Measurements from ENCODE around the gene SMIM41.

Gene SMIM41

GRCh38 chr12:52058631-52059361 is 20.7 kb upstream of the SMIM41 start:
- no peak overlapping the region for H3K23ac ChIP-seq (ENCODE audit: low read length)
- no peak overlapping the region for H2AFZ ChIP-seq (ENCODE audit: insufficient read depth, low read length, poor library complexity)
- H3K79me1 ChIP-seq (ENCODE audit: low read length) = no peaks in the 10 kb centered on the region
- H3K4me3 ChIP-seq (ENCODE audit: low read depth, low read length) = no peak overlapping the region
- no peak overlapping the region for H2BK120ac ChIP-seq (ENCODE audit: insufficient read depth, low read length, poor library complexity)
- H2AK5ac ChIP-seq (ENCODE audit: low read length) = no peak overlapping the region
- no peak overlapping the region for H4K91ac ChIP-seq (ENCODE audit: low read depth, low read length)
- no peak overlapping the region for H3K27ac ChIP-seq (ENCODE audit: low read depth, low read length)
- no peak overlapping the region for H3K9ac ChIP-seq (ENCODE audit: low read length)
- H3K4me1 ChIP-seq (ENCODE audit: control insufficient read depth in 1 of 2, insufficient read depth in 2 of 2, low read length in 2 of 2) = no peaks in the 10 kb centered on the region
- no peak overlapping the region for H2BK5ac ChIP-seq (ENCODE audit: low read depth, low read length, poor library complexity)
- H3K4me2 ChIP-seq (ENCODE audit: low read length) = no peak overlapping the region
- no peak overlapping the region for H3K18ac ChIP-seq (ENCODE audit: low read length)
- DNase-seq = no peak
- H3K36me3 ChIP-seq (ENCODE audit: control insufficient read depth in 1 of 2, insufficient read depth in 2 of 2, low read length in 2 of 2) = peaks cover 27 to 36% of the 10 kb centered on the region in 2 experiments
- H3K27me3 ChIP-seq (ENCODE audit: insufficient read depth, low read length) = no peaks in the 10 kb centered on the region
- no peak overlapping the region for H3K14ac ChIP-seq (ENCODE audit: low read length)
- no peak overlapping the region for H4K8ac ChIP-seq (ENCODE audit: low read depth, low read length)
- WGBS (ENCODE audit: extremely low coverage, insufficient coverage, insufficient read length) = no CpG with 5 or more reads among the region's 25 CpGs
- H3K79me2 ChIP-seq (ENCODE audit: control insufficient read depth, insufficient read depth, low read length, poor library complexity) = no peaks in the 10 kb centered on the region
- H2BK12ac ChIP-seq (ENCODE audit: low read length) = no peak overlapping the region
- H4K12ac ChIP-seq (ENCODE audit: low read depth, low read length) = no peak overlapping the region
- no peaks in the 10 kb centered on the region for H3K9me3 ChIP-seq (ENCODE audit: insufficient read depth, low read depth, low read length)
- no peak overlapping the region for H3K4ac ChIP-seq (ENCODE audit: low read depth, low read length)

GRCh38 chr12:52059582-52060497 is 19.7 kb upstream of the SMIM41 start:
- H2AFZ ChIP-seq (ENCODE audit: insufficient read depth, low read length, poor library complexity) = no peak overlapping the region
- H3K14ac ChIP-seq (ENCODE audit: low read length) = no peak overlapping the region
- no peaks in the 10 kb centered on the region for H3K9me3 ChIP-seq (ENCODE audit: insufficient read depth, low read depth, low read length)
- H3K4me2 ChIP-seq (ENCODE audit: low read length) = no peak overlapping the region
- no peaks in the 10 kb centered on the region for H3K27me3 ChIP-seq (ENCODE audit: insufficient read depth, low read length)
- H3K79me1 ChIP-seq (ENCODE audit: low read length) = no peaks in the 10 kb centered on the region
- whole genome bisulfite sequencing (ENCODE audit: extremely low coverage, insufficient coverage, insufficient read length) = no CpG with 5 or more reads among the region's 12 CpGs
- no peak overlapping the region for H2BK12ac ChIP-seq (ENCODE audit: low read length)
- H4K8ac ChIP-seq (ENCODE audit: low read depth, low read length) = no peak overlapping the region
- H3K9ac ChIP-seq (ENCODE audit: low read length) = no peak overlapping the region
- peaks cover 23 to 28% of the 10 kb centered on the region in 2 experiments for H3K36me3 ChIP-seq (ENCODE audit: control insufficient read depth in 1 of 2, insufficient read depth in 2 of 2, low read length in 2 of 2)
- H2BK5ac ChIP-seq (ENCODE audit: low read depth, low read length, poor library complexity) = no peak overlapping the region
- H2AK5ac ChIP-seq (ENCODE audit: low read length) = no peak overlapping the region
- H3K23ac ChIP-seq (ENCODE audit: low read length) = no peak overlapping the region
- no peak overlapping the region for H3K27ac ChIP-seq (ENCODE audit: low read depth, low read length)
- no peak overlapping the region for H3K18ac ChIP-seq (ENCODE audit: low read length)
- peak overlapping the region; percentile 20 for H4K12ac ChIP-seq (ENCODE audit: low read depth, low read length)
- H4K91ac ChIP-seq (ENCODE audit: low read depth, low read length) = no peak overlapping the region
- H3K4ac ChIP-seq (ENCODE audit: low read depth, low read length) = no peak overlapping the region
- no peaks in the 10 kb centered on the region for H3K4me1 ChIP-seq (ENCODE audit: control insufficient read depth in 1 of 2, insufficient read depth in 2 of 2, low read length in 2 of 2)
- H3K4me3 ChIP-seq (ENCODE audit: low read depth, low read length) = no peak overlapping the region
- H2BK120ac ChIP-seq (ENCODE audit: insufficient read depth, low read length, poor library complexity) = no peak overlapping the region
- no peak for DNase-seq
- H3K79me2 ChIP-seq (ENCODE audit: control insufficient read depth, insufficient read depth, low read length, poor library complexity) = no peaks in the 10 kb centered on the region

GRCh38 chr12:52060498-52061177 is 18.9 kb upstream of the SMIM41 start:
- Histone ChIP-seq H3K36me3 (ENCODE audit: control insufficient read depth in 1 of 2, insufficient read depth in 2 of 2, low read length in 2 of 2) (peaks cover 19 to 20% of the 10 kb centered on the region in 2 experiments), H2AFZ (ENCODE audit: insufficient read depth, low read length, poor library complexity) (no peak overlapping the region), H3K23ac (ENCODE audit: low read length) (no peak overlapping the region), H3K79me1 (ENCODE audit: low read length) (no peaks in the 10 kb centered on the region), H3K4me1 (ENCODE audit: control insufficient read depth in 1 of 2, insufficient read depth in 2 of 2, low read length in 2 of 2) (no peaks in the 10 kb centered on the region), H3K4me2 (ENCODE audit: low read length) (no peak overlapping the region), H3K9ac (ENCODE audit: low read length) (no peak overlapping the region), H4K8ac (ENCODE audit: low read depth, low read length) (no peak overlapping the region), H2BK120ac (ENCODE audit: insufficient read depth, low read length, poor library complexity) (no peak overlapping the region), H2BK5ac (ENCODE audit: low read depth, low read length, poor library complexity) (no peak overlapping the region), H3K14ac (ENCODE audit: low read length) (no peak overlapping the region), H3K27me3 (ENCODE audit: insufficient read depth, low read length) (no peaks in the 10 kb centered on the region), H2AK5ac (ENCODE audit: low read length) (no peak overlapping the region), H3K18ac (ENCODE audit: low read length) (no peak overlapping the region), H3K9me3 (ENCODE audit: insufficient read depth, low read depth, low read length) (no peaks in the 10 kb centered on the region), H3K4me3 (ENCODE audit: low read depth, low read length) (no peak overlapping the region), H4K12ac (ENCODE audit: low read depth, low read length) (peak overlapping the region; percentile 20), H2BK12ac (ENCODE audit: low read length) (no peak overlapping the region), H3K4ac (ENCODE audit: low read depth, low read length) (no peak overlapping the region), H4K91ac (ENCODE audit: low read depth, low read length) (no peak overlapping the region), H3K79me2 (ENCODE audit: control insufficient read depth, insufficient read depth, low read length, poor library complexity) (no peaks in the 10 kb centered on the region), H3K27ac (ENCODE audit: low read depth, low read length) (no peak overlapping the region)
- no peak for DNase-seq
- WGBS (ENCODE audit: extremely low coverage, insufficient coverage, insufficient read length) = no CpG with 5 or more reads among the region's 14 CpGs

- no CpG with 5 or more reads among the region's 12 CpGs for WGBS (ENCODE audit: extremely low coverage, insufficient coverage, insufficient read length)
- Histone ChIP-seq H3K9me3 (ENCODE audit: insufficient read depth, low read depth, low read length) (no peaks in the 10 kb centered on the region), H3K36me3 (ENCODE audit: control insufficient read depth in 1 of 2, insufficient read depth in 2 of 2, low read length in 2 of 2) (peaks cover 13 to 14% of the 10 kb centered on the region in 2 experiments), H2AFZ (ENCODE audit: insufficient read depth, low read length, poor library complexity) (no peak overlapping the region), H2BK12ac (ENCODE audit: low read length) (no peak overlapping the region), H3K18ac (ENCODE audit: low read length) (no peak overlapping the region), H3K4me2 (ENCODE audit: low read length) (no peak overlapping the region), H3K27me3 (ENCODE audit: insufficient read depth, low read length) (no peaks in the 10 kb centered on the region), H3K4me3 (ENCODE audit: low read depth, low read length) (no peak overlapping the region), H4K12ac (ENCODE audit: low read depth, low read length) (no peak overlapping the region), H3K27ac (ENCODE audit: low read depth, low read length) (no peak overlapping the region), H3K23ac (ENCODE audit: low read length) (no peak overlapping the region), H2BK5ac (ENCODE audit: low read depth, low read length, poor library complexity) (no peak overlapping the region), H3K9ac (ENCODE audit: low read length) (no peak overlapping the region), H3K79me1 (ENCODE audit: low read length) (no peaks in the 10 kb centered on the region), H3K4ac (ENCODE audit: low read depth, low read length) (no peak overlapping the region), H3K79me2 (ENCODE audit: control insufficient read depth, insufficient read depth, low read length, poor library complexity) (no peaks in the 10 kb centered on the region), H2AK5ac (ENCODE audit: low read length) (no peak overlapping the region), H4K91ac (ENCODE audit: low read depth, low read length) (no peak overlapping the region), H4K8ac (ENCODE audit: low read depth, low read length) (no peak overlapping the region), H3K4me1 (ENCODE audit: control insufficient read depth in 1 of 2, insufficient read depth in 2 of 2, low read length in 2 of 2) (no peaks in the 10 kb centered on the region), H3K14ac (ENCODE audit: low read length) (no peak overlapping the region), H2BK120ac (ENCODE audit: insufficient read depth, low read length, poor library complexity) (no peak overlapping the region)
- DNase-seq = no peak
These were observed 17.9 kb upstream of the SMIM41 start for GRCh38 chr12:52061470-52062166.

Measured in trophoblast cell (in vitro differentiated cells and primary cell).